Panc1 (cell line): ENCODE data around the gene TP53RK. TPM values are rescaled to one million over a fixed set of nuclear protein-coding genes. Genes with fewer than 3 reads are reported as not detected.

ENCODE experiments used
- ATAC-seq: fragments of 200-7000 bp; cut with Tn5 transposase; 2 replicates; pipeline ENCODE4 v1.9.1; 2020; ENCODE audit warnings: mild to moderate bottlenecking, moderate library complexity
- BruUV-seq: library from RNA; stranded (reverse); fragments of 400-500 nt; replicated peaks from 2 replicates; lab custom pipeline; 2021; lab: Mats Ljungman, UMichigan
- CTCF ChIA-PET: fragments of 300-600 bp; sonication (Branson Sonifier 250); formaldehyde crosslinking; loops from one replicate; lab custom pipeline; 2022; ENCODE audit warnings: antibody characterized with exemption; lab: Charles Lee
- POLR2A ChIA-PET: fragments of 300-600 bp; sonication (Branson Sonifier 250); formaldehyde crosslinking; loops from one replicate; lab custom pipeline; 2022; ENCODE audit warnings: antibody characterized with exemption; lab: Charles Lee
- DNase-seq: peaks from one replicate; pipeline ENCODE4 v3.0.0-alpha.2; 2010; ENCODE audit warnings: low read depth, low spot score
- H3K27ac ChIP-seq: 2 replicates; pipeline ENCODE4 v1.5.1; 2011; ENCODE audit warnings: mild to moderate bottlenecking, low read length, inconsistent platforms
- H3K27me3 ChIP-seq: fragments of 200-500 bp; sonication (Bioruptor generic); 2 replicates; pipeline ENCODE4 v1.6.0; 2014; ENCODE audit warnings: low read length, inconsistent platforms; ENCODE audit not compliant: control insufficient read depth, insufficient read depth
- H3K36me3 ChIP-seq: fragments of 200-500 bp; sonication (Bioruptor generic); 2 replicates; pipeline ENCODE4 v1.5.1; 2014; ENCODE audit warnings: inconsistent platforms, mild to moderate bottlenecking, low read length, moderate library complexity; ENCODE audit not compliant: control insufficient read depth, insufficient read depth
- H3K4me1 ChIP-seq: 2 replicates; pipeline ENCODE4 v1.5.1; 2011; ENCODE audit warnings: inconsistent platforms, mild to moderate bottlenecking, low read length, moderate library complexity; ENCODE audit not compliant: control insufficient read depth, insufficient read depth
- H3K4me3 ChIP-seq, 2 experiments: 2 replicates each; pipeline ENCODE4 v1.5.1; 2011 to 2012; ENCODE audit warnings: low read depth in 2 of 2, low read length in 2 of 2, mild to moderate bottlenecking in 2 of 2, inconsistent platforms in 1 of 2, moderate library complexity in 1 of 2
- H3K9me3 ChIP-seq: fragments of 200-500 bp; sonication (Bioruptor generic); 2 replicates; pipeline ENCODE4 v1.5.1; 2014; ENCODE audit warnings: low read depth, mild to moderate bottlenecking, inconsistent platforms, low read length, moderate library complexity; ENCODE audit not compliant: control insufficient read depth, insufficient read depth
- CTCF ChIP-seq: fragments of 450-650 bp; IDR thresholded peaks from 2 replicates; pipeline ENCODE4 v1.5.1; 2017; ENCODE audit warnings: mild to moderate bottlenecking
- POLR2AphosphoS5 ChIP-seq: IDR thresholded peaks from 2 replicates; pipeline ENCODE4 v1.6.1; 2012; ENCODE audit warnings: mild to moderate bottlenecking, low read depth, low read length, moderate library complexity
- REST ChIP-seq, 2 experiments: IDR thresholded peaks; 2 replicates each; pipeline ENCODE4 v1.6.1; 2011 to 2012; ENCODE audit warnings: low read depth in 2 of 2, control low read depth in 1 of 2, low read length in 1 of 2, mild to moderate bottlenecking in 1 of 2, moderate library complexity in 1 of 2; ENCODE audit not compliant: insufficient read depth in 1 of 2
- SIN3A ChIP-seq: IDR thresholded peaks from 2 replicates; pipeline ENCODE4 v1.6.1; 2012; ENCODE audit warnings: low read depth, mild to moderate bottlenecking, low read length, moderate library complexity, borderline replicate concordance; ENCODE audit not compliant: insufficient read depth
- TCF7L2 ChIP-seq: IDR thresholded peaks from 2 replicates; pipeline ENCODE4 v1.6.1; 2011; ENCODE audit warnings: mild to moderate bottlenecking, low read depth, low read length, inconsistent platforms
- in situ Hi-C: cut with HindIII; loops from 2 replicates; pipeline ENCODE4 v1.10.0; 2016; ENCODE audit warnings: low sequenced_read_pairs, low pct_unique_long_range_greater_than_20kb
- intact Hi-C: fragments of 100-400 bp; cut with micrococcal nuclease; formaldehyde crosslinking; loops from one replicate; pipeline ENCODE4 v1.10.0; 2022; ENCODE audit not compliant: unreplicated experiment
- total RNA-seq: library from RNA; stranded (reverse); gene quantifications from one replicate; pipeline ENCODE4 v1.2.1, GENCODE V29; 2021; ENCODE audit not compliant: unreplicated experiment

The TP53RK gene
- total RNA-seq, 1 experiment from 2014 or later: 13.7 TPM

- POLR2A ChIA-PET: no interaction called here
- no peaks in the 10 kb centered on the region for H3K27me3 ChIP-seq
- no peak overlapping the region for H3K4me3 ChIP-seq
- H3K27ac ChIP-seq: no peak overlapping the region
- in situ Hi-C loops: no loop called here
- ATAC-seq (peak; percentile 77), DNase-seq (no peak)
- no peaks in the 10 kb centered on the region for H3K9me3 ChIP-seq
- no peak for TF ChIP-seq TCF7L2
- TF ChIP-seq CTCF: peak; percentile 78
- intact Hi-C loops: no loop called here
- no TSS peak for BruUV-seq
- H3K4me1 ChIP-seq: no peaks in the 10 kb centered on the region
- CTCF ChIA-PET: no interaction called here
- H3K36me3 ChIP-seq: no peaks in the 10 kb centered on the region
Observed at GRCh38 chr20:46699651-46700359, 10.6 kb upstream of the TP53RK start.

GRCh38 chr20:46698788-46699187 lies 9.5 kb upstream of the TP53RK start:
- no peak for DNase-seq
- POLR2A ChIA-PET: no interaction called here
- H3K9me3 ChIP-seq: no peaks in the 10 kb centered on the region
- CTCF ChIA-PET: no interaction called here
- intact Hi-C loops: no loop called here
- in situ Hi-C loops: no loop called here
- no peaks in the 10 kb centered on the region for H3K4me1 ChIP-seq
- ATAC-seq: no peak
- no peak overlapping the region for H3K27ac ChIP-seq
- no peaks in the 10 kb centered on the region for H3K27me3 ChIP-seq
- H3K4me3 ChIP-seq: no peak overlapping the region
- BruUV-seq: no TSS peak
- TF ChIP-seq TCF7L2 (no peak), REST (IDR thresholded peaks at IDR 0.05; ENCODE audit: insufficient read depth in 1 of 2, low read depth in 2 of 2, low read length in 1 of 2) (no peak), CTCF (no peak), SIN3A (no peak), POLR2AphosphoS5 (no peak)
- no peaks in the 10 kb centered on the region for H3K36me3 ChIP-seq
